Adipose tissue (tissue), 3 donors: Measurements from ENCODE around the gene LRRK1. TPM values are rescaled to one million over a fixed set of nuclear protein-coding genes. Genes with fewer than 3 reads are reported as not detected.

Experiments
- H3K27ac ChIP-seq: one replicate; pipeline ENCODE4 v1.5.1; 2013; ENCODE audit warnings: low read depth, low read length
- WGBS, 3 donors: extraction: QIAGEN DNeasy Blood & Tissue Kit; methylation state at CpG; one replicate each; pipeline ENCODE4 v1.1.7; 2013; 5-methylcytosine and 5-hydroxymethylcytosine counted together
- polyA plus RNA-seq, 3 donors: library from polyadenylated mRNA; stranded (reverse); fragments of 200-250 nt; gene quantifications; one replicate each; pipeline ENCODE4 v1.2.3, GENCODE V29; 2013
- donor health status: healthy with polysubstance abuse.
- donor health status: Bipolar disorder and iron deficiency.
- donor health status: healthy.

The LRRK1 gene
- polyA plus RNA-seq, 3 donors = 5.2 to 11.5 (median 5.9) TPM

- peak overlapping the region; percentile 48 for H3K27ac ChIP-seq
- 26 to 36% (median 27%) methylated on average over 22 of the region's 22 CpGs for WGBS, 3 donors
Observed at GRCh38 chr15:100902436-100903167, 16.6 kb upstream of the LRRK1 start.

- 51 to 76% (median 61%) methylated on average over 3 of the region's 3 CpGs for WGBS, 3 donors
Observed at GRCh38 chr15:100903168-100903554, 16.0 kb upstream of the LRRK1 start.

GRCh38 chr15:100905850-100906249 is 13.3 kb upstream of the LRRK1 start:
- no peak overlapping the region for H3K27ac ChIP-seq
- 74 to 89% (median 84%) methylated on average over 8 of the region's 8 CpGs for WGBS, 3 donors

More at GRCh38 chr15:100903168-100903554, 16.0 kb upstream of the LRRK1 start:
- peak overlapping the region; percentile 48 for H3K27ac ChIP-seq

- H3K27ac ChIP-seq = no peak overlapping the region
- WGBS, 3 donors = 78 to 93% (median 91%) methylated on average over 6 of the region's 6 CpGs
Observed at GRCh38 chr15:100908466-100908865, 10.7 kb upstream of the LRRK1 start.

GRCh38 chr15:100909565-100909964 is 9.6 kb upstream of the LRRK1 start:
- H3K27ac ChIP-seq = no peak overlapping the region
- 58 to 84% (median 60%) methylated on average over 4 of the region's 4 CpGs for WGBS, 3 donors

- 75 to 85% (median 82%) methylated on average over 12 of the region's 12 CpGs for WGBS, 3 donors
Observed at GRCh38 chr15:100909989-100910955, 8.9 kb upstream of the LRRK1 start.

GRCh38 chr15:100911086-100911485 is 8.1 kb upstream of the LRRK1 start:
- WGBS, 3 donors = 67 to 86% (median 73%) methylated on average over 10 of the region's 10 CpGs
- H3K27ac ChIP-seq = no peak overlapping the region

More at GRCh38 chr15:100909989-100910955, 8.9 kb upstream of the LRRK1 start:
- no peak overlapping the region for H3K27ac ChIP-seq

GRCh38 chr15:100913961-100914360 is 5.2 kb upstream of the LRRK1 start:
- H3K27ac ChIP-seq = no peak overlapping the region
- 79 to 88% (median 79%) methylated on average over 4 of the region's 4 CpGs for WGBS, 3 donors

- no peak overlapping the region for H3K27ac ChIP-seq
- WGBS, 3 donors = 76 to 84% (median 80%) methylated on average over 6 of the region's 6 CpGs
Observed at GRCh38 chr15:100914876-100915275, 4.3 kb upstream of the LRRK1 start.

GRCh38 chr15:100918034-100918689 is 995 bp upstream of the LRRK1 start:
- no peak overlapping the region for H3K27ac ChIP-seq
- WGBS, 3 donors = 1 to 2% (median 2%) methylated on average over 42 of the region's 42 CpGs

- WGBS, 3 donors = 2 to 4% (median 3%) methylated on average over 58 to 80 of the region's 80 CpGs
- no peak overlapping the region for H3K27ac ChIP-seq
Observed at GRCh38 chr15:100919481-100920405, 586 bp downstream of the LRRK1 start.

GRCh38 chr15:100920516-100921135 is 1.5 kb downstream of the LRRK1 start:
- no peak overlapping the region for H3K27ac ChIP-seq
- WGBS, 3 donors = 88 to 92% (median 90%) methylated on average over 8 of the region's 8 CpGs

- H3K27ac ChIP-seq = no peak overlapping the region
- WGBS, 3 donors = 54 to 74% (median 57%) methylated on average over 13 of the region's 13 CpGs
Observed at GRCh38 chr15:100922192-100923040, 3.3 kb downstream of the LRRK1 start.

GRCh38 chr15:100923076-100923475 is 3.9 kb downstream of the LRRK1 start:
- no peak overlapping the region for H3K27ac ChIP-seq
- WGBS, 3 donors = 93 to 95% (median 94%) methylated on average over 7 of the region's 7 CpGs

GRCh38 chr15:100923902-100924301 is 4.7 kb downstream of the LRRK1 start:
- WGBS, 3 donors = 87 to 91% (median 91%) methylated on average over 5 of the region's 5 CpGs
- H3K27ac ChIP-seq = no peak overlapping the region

- no peak overlapping the region for H3K27ac ChIP-seq
- whole genome bisulfite sequencing, 3 donors = 93 to 96% (median 95%) methylated on average over 11 of the region's 11 CpGs
Observed at GRCh38 chr15:100924436-100924835, 5.3 kb downstream of the LRRK1 start.
